GM06990 (cell line): ENCODE data around the gene PRKCA.

Experiments
- DNase-seq: peaks from one replicate; pipeline ENCODE4 v3.0.0-alpha.2; 2011; ENCODE audit not compliant: insufficient read length; ENCODE audit errors: extremely low read depth
- H3K27me3 ChIP-seq: replicated peaks from 2 replicates; pipeline ENCODE4 v1.6.0; 2011; ENCODE audit warnings: low read length; ENCODE audit not compliant: control insufficient read depth, insufficient read depth
- H3K36me3 ChIP-seq: 2 replicates; pipeline ENCODE4 v1.5.1; 2011; ENCODE audit warnings: low read length; ENCODE audit not compliant: control insufficient read depth, insufficient read depth
- H3K4me3 ChIP-seq: replicated peaks from 2 replicates; pipeline ENCODE4 v1.5.1; 2011; ENCODE audit warnings: low read depth, mild to moderate bottlenecking, control low read depth, low read length
- CTCF ChIP-seq: IDR thresholded peaks from 2 replicates; pipeline ENCODE4 v1.5.1; 2011; ENCODE audit warnings: low read length, control low read depth, mild to moderate bottlenecking, inconsistent platforms; ENCODE audit not compliant: insufficient read depth, poor library complexity, severe bottlenecking

Gene PRKCA

GRCh38 chr17:66691644-66692420, 389.4 kb downstream of the PRKCA start:
- Histone ChIP-seq H3K36me3 (no peaks in the 10 kb centered on the region), H3K27me3 (no peaks in the 10 kb centered on the region), H3K4me3 (no peak overlapping the region)
- no peak for DNase-seq
- no peak for TF ChIP-seq CTCF

GRCh38 chr17:66692421-66692690, 389.9 kb downstream of the PRKCA start:
- Histone ChIP-seq H3K27me3 (no peaks in the 10 kb centered on the region), H3K4me3 (no peak overlapping the region), H3K36me3 (no peaks in the 10 kb centered on the region)
- DNase-seq: no peak
- no peak for TF ChIP-seq CTCF

- DNase-seq: no peak
- TF ChIP-seq CTCF: no peak
- H3K4me3 ChIP-seq: no peak overlapping the region
- H3K36me3 ChIP-seq: no peaks in the 10 kb centered on the region
- no peaks in the 10 kb centered on the region for H3K27me3 ChIP-seq
These were observed 392.7 kb downstream of the PRKCA start for GRCh38 chr17:66695098-66695497.

GRCh38 chr17:66698270-66698669, 395.9 kb downstream of the PRKCA start:
- TF ChIP-seq CTCF: no peak
- Histone ChIP-seq H3K4me3 (no peak overlapping the region), H3K36me3 (no peaks in the 10 kb centered on the region), H3K27me3 (no peaks in the 10 kb centered on the region)
- DNase-seq: no peak

- TF ChIP-seq CTCF: no peak
- no peaks in the 10 kb centered on the region for H3K27me3 ChIP-seq
- no peaks in the 10 kb centered on the region for H3K36me3 ChIP-seq
- no peak for DNase-seq
- no peak overlapping the region for H3K4me3 ChIP-seq
These were observed 399.0 kb downstream of the PRKCA start for GRCh38 chr17:66701462-66701861.

GRCh38 chr17:66702106-66702936, 399.9 kb downstream of the PRKCA start:
- no peak for TF ChIP-seq CTCF
- Histone ChIP-seq H3K4me3 (no peak overlapping the region), H3K36me3 (no peaks in the 10 kb centered on the region), H3K27me3 (no peaks in the 10 kb centered on the region)
- DNase-seq: no peak
